ENCODE results near the gene NECAP2. TPM values are rescaled to one million over a fixed set of nuclear protein-coding genes. Genes with fewer than 3 reads are reported as not detected.

The NECAP2 gene
- total and polyA plus RNA-seq, 12 donors, result 36.4 to 104 (median 63.5) TPM

DNA sequence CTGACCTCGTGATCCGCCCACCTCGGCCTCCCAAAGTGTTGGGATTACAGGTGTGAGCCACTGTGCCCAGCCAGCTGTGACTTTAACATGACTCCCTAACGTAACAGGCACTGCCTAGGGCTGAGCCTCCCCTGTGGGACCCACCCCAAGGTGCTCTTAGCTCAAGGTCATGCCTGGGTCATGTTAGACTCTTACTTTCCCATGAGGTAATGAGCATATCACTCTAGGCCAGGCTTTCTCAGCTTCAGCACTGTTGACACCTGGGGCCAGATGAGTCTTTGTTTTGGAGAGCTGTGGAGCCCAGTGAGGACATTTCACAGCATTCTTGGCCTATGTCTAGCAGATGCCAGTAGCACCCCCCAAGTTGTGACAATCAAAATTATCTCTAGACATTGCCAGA, 4.5 kb downstream of the NECAP2 start:
- Histone ChIP-seq H3K36me3 (replicated peaks in 1 of 2) (peaks cover 0 to 60% of the 10 kb centered on the region in 2 donors), H3K9me3 (replicated peaks in 1 of 3) (no peaks in the 10 kb centered on the region), H3K4me1 (replicated peaks in 1 of 2) (peaks cover 0 to 38% of the 10 kb centered on the region in 2 donors), H3K4me3 (no peak overlapping the region), H3K27me3 (no peaks in the 10 kb centered on the region), H3K27ac (peak overlapping the region in 1 of 5 donors; percentile 2)
- 72 to 90% (median 85%) methylated on average over 2 to 4 of the region's 4 CpGs for WGBS, 4 donors
- TF ChIP-seq, protein P1, sequence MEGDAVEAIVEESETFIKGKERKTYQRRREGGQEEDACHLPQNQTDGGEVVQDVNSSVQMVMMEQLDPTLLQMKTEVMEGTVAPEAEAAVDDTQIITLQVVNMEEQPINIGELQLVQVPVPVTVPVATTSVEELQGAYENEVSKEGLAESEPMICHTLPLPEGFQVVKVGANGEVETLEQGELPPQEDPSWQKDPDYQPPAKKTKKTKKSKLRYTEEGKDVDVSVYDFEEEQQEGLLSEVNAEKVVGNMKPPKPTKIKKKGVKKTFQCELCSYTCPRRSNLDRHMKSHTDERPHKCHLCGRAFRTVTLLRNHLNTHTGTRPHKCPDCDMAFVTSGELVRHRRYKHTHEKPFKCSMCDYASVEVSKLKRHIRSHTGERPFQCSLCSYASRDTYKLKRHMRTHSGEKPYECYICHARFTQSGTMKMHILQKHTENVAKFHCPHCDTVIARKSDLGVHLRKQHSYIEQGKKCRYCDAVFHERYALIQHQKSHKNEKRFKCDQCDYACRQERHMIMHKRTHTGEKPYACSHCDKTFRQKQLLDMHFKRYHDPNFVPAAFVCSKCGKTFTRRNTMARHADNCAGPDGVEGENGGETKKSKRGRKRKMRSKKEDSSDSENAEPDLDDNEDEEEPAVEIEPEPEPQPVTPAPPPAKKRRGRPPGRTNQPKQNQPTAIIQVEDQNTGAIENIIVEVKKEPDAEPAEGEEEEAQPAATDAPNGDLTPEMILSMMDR (IDR thresholded peaks at IDR 0.05), result no peak
- no peak for TF ChIP-seq POLR2A (IDR thresholded peaks at IDR 0.05)
- intact Hi-C loops (cut with DNase I), result no loop called here
- no peak for DNase-seq

DNA sequence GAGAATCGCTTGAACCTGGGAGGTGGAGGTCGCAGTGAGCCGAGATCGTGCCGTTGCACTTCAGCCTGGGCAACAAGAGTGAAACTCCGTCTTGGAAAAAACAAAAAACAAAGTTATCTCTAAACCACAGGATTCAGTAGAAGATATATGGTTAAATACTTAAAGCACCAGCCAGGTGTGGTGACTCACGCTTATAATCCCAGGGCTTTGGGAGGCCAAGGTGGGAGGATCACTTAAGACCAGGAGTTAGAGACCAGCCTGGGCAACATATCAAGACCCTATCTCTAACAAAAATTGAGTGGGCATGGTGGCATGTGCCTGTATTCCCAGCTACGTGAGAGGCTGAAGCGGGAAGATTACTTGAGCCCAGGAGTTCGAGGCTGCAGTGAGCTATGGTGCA, 5.6 kb downstream of the NECAP2 start:
- H3K27ac ChIP-seq, result no peak overlapping the region
- H3K4me1 ChIP-seq (replicated peaks in 1 of 2), result peaks cover 0 to 34% of the 10 kb centered on the region in 2 donors
- WGBS, 4 donors, result 90 to 97% (median 93%) methylated on average over 10 of the region's 10 CpGs
- DNase-seq, result no peak
- H3K4me3 ChIP-seq, result no peak overlapping the region
- H3K36me3 ChIP-seq (replicated peaks in 1 of 2), result peaks cover 0 to 69% of the 10 kb centered on the region in 2 donors
- H3K27me3 ChIP-seq, result no peaks in the 10 kb centered on the region
- TF ChIP-seq, protein P1 (IDR thresholded peaks at IDR 0.05), result no peak
- TF ChIP-seq POLR2A (IDR thresholded peaks at IDR 0.05), result no peak
- intact Hi-C loops (cut with DNase I), result no loop called here
- no peaks in the 10 kb centered on the region for H3K9me3 ChIP-seq (replicated peaks in 1 of 3)

DNA sequence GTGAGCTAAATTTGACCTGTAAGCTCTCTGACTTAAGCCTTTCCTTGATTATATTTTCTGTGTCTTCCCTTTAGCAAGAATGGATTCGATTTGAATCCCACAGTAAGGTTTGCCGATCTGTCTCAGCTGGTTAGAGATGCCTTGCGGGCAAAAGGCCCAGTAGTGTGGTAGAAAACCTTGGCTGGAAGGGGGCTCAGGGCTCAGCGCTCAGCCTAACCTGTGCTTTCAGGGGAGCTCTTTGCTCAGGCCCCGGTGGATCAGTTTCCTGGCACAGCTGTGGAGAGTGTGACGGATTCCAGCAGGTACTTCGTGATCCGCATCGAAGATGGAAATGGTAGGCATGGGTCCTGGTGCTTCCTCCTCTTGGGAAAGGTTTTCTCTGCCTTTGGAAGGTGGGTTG, 7.1 kb downstream of the NECAP2 start:
- no peak for DNase-seq
- intact Hi-C loops (cut with DNase I), result no loop called here
- 92 to 98% (median 96%) methylated on average over 4 to 9 of the region's 9 CpGs for WGBS, 4 donors
- no peaks in the 10 kb centered on the region for H3K27me3 ChIP-seq
- no peak overlapping the region for H3K4me3 ChIP-seq
- H3K27ac ChIP-seq, result no peak overlapping the region
- H3K36me3 ChIP-seq (replicated peaks in 1 of 2), result peaks cover 0 to 84% of the 10 kb centered on the region in 2 donors
- TF ChIP-seq, protein P1 (IDR thresholded peaks at IDR 0.05), result no peak
- no peak for TF ChIP-seq POLR2A (IDR thresholded peaks at IDR 0.05)
- H3K9me3 ChIP-seq (replicated peaks in 1 of 3), result no peaks in the 10 kb centered on the region
- peaks cover 0 to 20% of the 10 kb centered on the region in 2 donors for H3K4me1 ChIP-seq (replicated peaks in 1 of 2)

DNA sequence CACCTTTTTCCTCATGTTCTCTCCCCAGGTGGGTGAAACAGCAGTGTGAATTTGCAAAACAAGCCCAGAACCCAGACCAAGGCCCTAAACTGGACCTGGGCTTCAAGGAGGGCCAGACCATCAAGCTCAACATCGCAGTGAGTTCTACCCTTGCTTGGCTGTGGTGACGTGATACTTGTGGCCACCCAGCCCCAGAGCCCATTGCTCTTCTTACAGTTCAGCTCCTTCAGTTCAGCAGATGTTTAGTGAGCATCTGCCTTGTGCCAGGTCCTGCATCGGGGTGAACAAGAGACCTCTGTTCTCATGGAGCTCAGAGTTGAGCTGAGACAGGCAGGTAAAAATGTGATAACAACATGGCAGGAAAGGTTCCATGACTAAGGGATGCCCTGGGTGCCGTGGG, 8.5 kb downstream of the NECAP2 start:
- no peak for DNase-seq
- no peaks in the 10 kb centered on the region for H3K9me3 ChIP-seq (replicated peaks in 1 of 3)
- intact Hi-C loops (cut with DNase I), result no loop called here
- H3K4me3 ChIP-seq, result no peak overlapping the region
- H3K4me1 ChIP-seq (replicated peaks in 1 of 2), result peaks cover 0 to 6% of the 10 kb centered on the region in 2 donors
- 96 to 100% (median 97%) methylated on average over 3 to 4 of the region's 4 CpGs for whole genome bisulfite sequencing, 4 donors
- TF ChIP-seq, protein P1 (IDR thresholded peaks at IDR 0.05), result no peak
- TF ChIP-seq POLR2A (IDR thresholded peaks at IDR 0.05), result no peak
- H3K27ac ChIP-seq, result no peak overlapping the region
- no peaks in the 10 kb centered on the region for H3K27me3 ChIP-seq
- peaks cover 0 to 90% of the 10 kb centered on the region in 2 donors for H3K36me3 ChIP-seq (replicated peaks in 1 of 2)

Data from adrenal gland (tissue), 12 donors.